HG03457 (cell line): ENCODE results near the gene TXNRD2.
"Not testable (repeated sequence)": the region's sequence is repeated elsewhere in the genome, so short reads cannot be mapped to it uniquely, and the experiment has no call there.

Source experiments
- ATAC-seq: cut with Tn5 transposase; IDR thresholded peaks from one replicate; pipeline ENCODE4 v1.9.1; 2021; ENCODE audit warnings: moderate number of reproducible peaks; ENCODE audit not compliant: unreplicated experiment

The TXNRD2 gene

DNA sequence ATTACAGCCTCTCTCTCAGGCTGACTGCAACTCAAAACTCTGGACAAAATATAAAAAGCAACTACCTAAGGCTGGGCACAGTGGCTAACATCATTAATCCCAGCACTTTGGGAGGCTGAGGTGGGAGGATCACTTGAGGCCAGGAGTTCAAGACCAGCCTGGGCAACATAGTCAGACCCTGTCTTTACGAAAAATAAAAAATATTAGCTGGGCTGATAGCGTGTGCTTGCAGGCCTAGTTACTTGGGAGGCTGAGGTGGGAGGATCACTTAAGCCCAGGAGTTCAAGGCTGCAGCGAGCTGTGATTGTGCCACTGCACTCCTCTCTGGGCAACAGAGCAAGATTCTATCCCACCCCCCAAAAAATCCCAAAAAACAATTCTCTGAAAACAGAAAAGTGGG, 109.6 kb downstream of the TXNRD2 start:
- ATAC-seq: not testable (repeated sequence)

DNA sequence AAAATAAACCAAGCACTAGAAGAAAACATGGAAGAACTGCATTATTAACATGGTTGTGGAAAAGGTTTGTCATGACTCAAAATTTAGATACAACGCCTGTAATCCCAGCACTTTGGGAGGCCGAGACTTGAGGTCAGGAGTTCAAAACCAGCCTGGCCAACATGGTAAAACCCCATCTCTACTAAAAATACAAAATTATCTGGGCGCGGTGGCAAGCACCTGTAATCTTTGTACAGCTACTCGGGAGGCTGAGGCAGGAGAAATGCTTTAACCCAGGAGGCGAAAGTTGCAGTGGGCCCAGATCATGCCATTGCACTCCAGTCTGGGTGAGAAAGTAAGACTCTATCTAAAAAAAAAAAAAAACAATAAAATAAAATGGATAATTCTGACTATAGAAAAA, 110.6 kb downstream of the TXNRD2 start:
- no peak for ATAC-seq

DNA sequence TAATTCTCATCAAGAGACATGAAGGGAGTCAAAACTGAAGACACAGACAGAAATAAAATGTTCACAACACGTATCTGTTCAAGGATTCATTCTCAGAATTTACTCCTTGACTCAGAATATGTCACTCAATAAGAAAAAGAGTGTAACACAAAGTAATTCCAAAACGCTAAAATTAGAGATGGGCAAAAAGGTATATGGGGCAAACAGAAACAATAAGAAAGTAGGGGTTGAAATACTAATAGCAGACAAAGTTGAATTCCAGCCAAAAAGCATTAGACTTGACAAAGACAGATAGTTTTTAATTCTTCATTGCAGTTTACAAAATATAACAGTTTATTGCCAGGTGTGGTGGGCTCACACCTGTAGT, 113.6 kb downstream of the TXNRD2 start:
- no peak for ATAC-seq

DNA sequence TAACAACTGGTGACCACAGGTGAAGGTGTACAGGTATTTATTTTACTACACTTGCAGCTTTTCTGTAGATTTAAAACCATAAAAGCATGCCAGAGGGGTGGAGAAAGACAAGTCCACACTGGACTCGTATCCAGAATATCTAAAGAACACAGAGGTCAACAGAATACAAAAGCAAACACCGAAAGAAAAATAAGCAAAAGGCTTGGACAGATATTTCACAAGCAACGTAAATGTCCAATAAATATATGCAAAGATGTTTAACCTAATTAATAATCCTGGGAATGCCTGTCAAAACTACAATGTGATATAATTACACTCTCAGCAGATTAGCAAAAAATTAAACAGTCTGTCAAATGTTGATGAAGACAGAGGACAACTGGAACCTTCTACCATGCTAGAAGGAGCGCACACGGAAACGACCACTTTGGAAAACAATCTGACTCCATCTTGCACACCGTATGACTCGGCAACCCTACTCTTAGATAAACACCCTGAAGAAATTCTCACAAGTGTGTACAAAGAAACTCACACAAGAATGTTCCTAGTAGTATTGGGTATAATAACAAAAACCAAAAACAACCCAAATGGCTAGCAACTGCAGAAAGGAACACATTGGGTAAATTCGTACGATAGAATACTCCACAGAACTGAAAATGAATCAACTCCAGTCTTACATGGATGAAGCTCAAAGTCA, 114.1 kb downstream of the TXNRD2 start:
- no peak for ATAC-seq

DNA sequence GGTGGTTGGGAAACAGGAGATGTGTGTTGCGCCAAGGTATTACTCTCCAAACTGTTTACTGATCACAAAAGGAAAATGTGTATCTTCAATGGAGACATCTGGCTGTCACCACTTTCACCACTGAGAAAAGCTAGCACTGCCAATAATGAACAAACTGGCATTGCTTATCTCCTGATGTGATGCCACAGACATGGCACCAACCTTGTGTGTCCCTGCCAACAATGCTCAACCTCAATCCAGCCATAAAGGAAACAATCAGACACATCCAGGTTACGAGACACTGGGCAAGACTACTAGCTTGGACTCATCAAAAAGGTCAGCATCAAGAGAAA, 115.0 kb downstream of the TXNRD2 start:
- ATAC-seq: no peak

DNA sequence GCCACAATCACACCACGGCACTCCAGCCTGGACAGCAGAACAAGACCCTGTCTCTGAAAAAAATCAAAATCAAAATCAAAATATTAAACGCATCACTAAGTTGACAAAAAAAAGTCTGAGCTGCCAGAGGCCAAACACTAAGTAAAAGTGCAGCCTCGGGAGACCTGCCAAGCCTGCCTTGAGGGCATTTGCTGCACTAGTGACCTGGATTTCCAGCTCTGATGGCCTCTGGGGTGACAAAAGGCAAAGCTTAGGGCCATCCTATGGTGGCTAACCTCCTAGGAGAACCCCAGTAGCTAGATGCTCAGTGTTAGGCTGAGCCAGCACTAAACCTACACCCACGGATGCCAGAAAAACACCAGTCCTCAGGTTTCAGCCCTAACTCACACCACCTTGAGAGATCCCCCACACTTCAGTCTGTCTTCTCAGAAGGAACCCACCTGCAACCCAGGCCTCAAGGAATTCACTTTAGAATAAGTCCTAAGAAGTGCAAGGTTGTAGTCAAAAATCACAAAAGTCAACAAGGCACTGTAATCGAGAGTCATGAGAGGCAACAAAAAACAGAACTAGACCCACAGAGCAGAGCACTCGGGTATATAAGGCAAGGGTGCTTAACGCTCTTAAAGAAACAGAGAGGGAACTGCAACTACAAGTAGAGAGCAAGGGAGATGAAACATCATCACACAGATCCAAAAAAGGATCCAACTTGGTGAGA, 115.6 kb downstream of the TXNRD2 start:
- ATAC-seq: no peak
